HepG2 (cell line): ENCODE measurements around the gene UNC119B. TPM values are rescaled to one million over a fixed set of nuclear protein-coding genes. Genes with fewer than 3 reads are reported as not detected.

Experiments used
- ATAC-seq: fragments of 200-7000 bp; cut with Tn5 transposase; 3 replicates; pipeline ENCODE4 v1.9.1; 2020; ENCODE audit warnings: mild to moderate bottlenecking, moderate library complexity
- BruUV-seq: library from RNA; stranded (reverse); fragments of 400-500 nt; replicated peaks from 2 replicates; lab custom pipeline; 2021; lab: Mats Ljungman, UMichigan
- CTCF ChIA-PET: fragments of 300-600 bp; formaldehyde crosslinking; extraction: SDS; loops from one replicate; lab custom pipeline; 2021; ENCODE audit warnings: low total read pairs, inconsistent platforms, low intra/inter-chr PET ratio; lab: Yijun Ruan, JAX
- POLR2A ChIA-PET: fragments of 350-600 bp; sonication (Branson Sonifier 250); formaldehyde crosslinking; loops from one replicate; lab custom pipeline; 2020; ENCODE audit warnings: antibody characterized with exemption, inconsistent platforms; lab: Yijun Ruan, JAX
- DNase-seq: peaks from one replicate; pipeline ENCODE4 v3.0.0-alpha.2; 2015; ENCODE audit warnings: low spot score
- FAIRE-seq: peaks from 3 replicates; lab custom pipeline; 2011; peaks lifted over from hg19 to GRCh38; lab: Jason Lieb, UNC
- H2AFZ ChIP-seq: one replicate; pipeline ENCODE4 v1.6.1; 2011; ENCODE audit warnings: low read length, inconsistent platforms
- H3K27ac ChIP-seq: fragments of 300-600 bp; 3 replicates; pipeline ENCODE4 v1.8.0; 2011; ENCODE audit warnings: mixed run types, mild to moderate bottlenecking, mixed read lengths, low read length, inconsistent platforms; ENCODE audit not compliant: insufficient read depth; ENCODE audit errors: extremely low read length
- H3K27me3 ChIP-seq, 2 experiments: fragments of 200-600 bp in 1 of 2; 2 replicates in 1 of 2; 3 replicates in 1 of 2; pipeline versions ENCODE4 v1.6.0 to v1.8.0; 2011; ENCODE audit warnings: low read length in 2 of 2, mild to moderate bottlenecking in 2 of 2, moderate library complexity in 2 of 2, inconsistent platforms in 1 of 2; ENCODE audit not compliant: insufficient read depth in 2 of 2, control insufficient read depth in 1 of 2
- H3K36me3 ChIP-seq, 2 experiments: fragments of 200-600 bp in 1 of 2; replicated peaks in 1 of 2; 2 replicates in 1 of 2; 3 replicates in 1 of 2; pipeline versions ENCODE4 v1.5.1 to v1.8.0; 2011; ENCODE audit warnings: low read length in 2 of 2, inconsistent platforms in 1 of 2; ENCODE audit not compliant: insufficient read depth in 2 of 2, control insufficient read depth in 1 of 2
- H3K4me1 ChIP-seq: 2 replicates; pipeline ENCODE4 v1.5.1; 2012; ENCODE audit warnings: low read length, inconsistent platforms; ENCODE audit not compliant: insufficient read depth
- H3K4me2 ChIP-seq: 2 replicates; pipeline ENCODE4 v1.6.0; 2011; ENCODE audit warnings: low read depth, low read length, inconsistent platforms
- H3K4me3 ChIP-seq, 3 experiments: fragments of 200-600 bp in 1 of 3; sonication (generic), shearing (Covaris generic) in 1 of 3; replicated peaks in 1 of 3; 2 replicates each; pipeline ENCODE4 v1.5.1; 2011 to 2016; ENCODE audit warnings: low read length in 3 of 3, inconsistent platforms in 2 of 3, low read depth in 2 of 3, mild to moderate bottlenecking in 2 of 3, control low read depth in 1 of 3, mixed read lengths in 1 of 3; ENCODE audit not compliant: insufficient read depth in 1 of 3
- H3K79me2 ChIP-seq: one replicate; pipeline ENCODE4 v1.6.1; 2011; ENCODE audit warnings: low read length, inconsistent platforms; ENCODE audit not compliant: insufficient read depth
- H3K9ac ChIP-seq: 2 replicates; pipeline ENCODE4 v1.6.0; 2011; ENCODE audit warnings: mild to moderate bottlenecking, low read depth, low read length, inconsistent platforms; ENCODE audit not compliant: insufficient read depth
- H3K9me3 ChIP-seq: 2 replicates; pipeline ENCODE4 v1.5.1; 2012; ENCODE audit warnings: mild to moderate bottlenecking, low read length
- H4K20me1 ChIP-seq: 2 replicates; pipeline ENCODE4 v1.6.0; 2011; ENCODE audit warnings: inconsistent platforms, mild to moderate bottlenecking, low read length, moderate library complexity; ENCODE audit not compliant: insufficient read depth
- DNMT1 ChIP-seq: sonication (generic); formaldehyde crosslinking; IDR thresholded peaks from 2 replicates; pipeline ENCODE4 v1.5.1; 2020; ENCODE audit warnings: mild to moderate bottlenecking, missing genetic modification reagents
- NR2F6 ChIP-seq, 2 experiments: IDR thresholded peaks; 2 replicates each; pipeline ENCODE4 v1.6.1; 2016; ENCODE audit warnings: antibody characterized with exemption in 1 of 2, mild to moderate bottlenecking in 1 of 2
- PITX1 ChIP-seq: sonication (generic); formaldehyde crosslinking; IDR thresholded peaks from 2 replicates; pipeline ENCODE4 v1.5.1; 2020; ENCODE audit warnings: mild to moderate bottlenecking, missing genetic modification reagents
- PRMT3 ChIP-seq: sonication (generic); formaldehyde crosslinking; IDR thresholded peaks from 2 replicates; pipeline ENCODE4 v1.8.1; 2022; ENCODE audit warnings: low read depth, mild to moderate bottlenecking, moderate library complexity, missing genetic modification reagents, borderline replicate concordance
- REPIN1 ChIP-seq: sonication (generic); formaldehyde crosslinking; IDR thresholded peaks from 2 replicates; pipeline ENCODE4 v1.8.0; 2022; ENCODE audit warnings: missing genetic modification reagents, low read depth, mild to moderate bottlenecking, borderline replicate concordance
- REXO4 ChIP-seq: sonication (generic); formaldehyde crosslinking; IDR thresholded peaks from 2 replicates; pipeline ENCODE4 v1.8.0; 2022; ENCODE audit warnings: missing genetic modification reagents, mild to moderate bottlenecking, borderline replicate concordance
- SKIL ChIP-seq: sonication (generic); formaldehyde crosslinking; IDR thresholded peaks from 2 replicates; pipeline ENCODE4 v1.8.0; 2022; ENCODE audit warnings: missing genetic modification reagents, mild to moderate bottlenecking, moderate library complexity, borderline replicate concordance
- SMARCC2 ChIP-seq: fragments of 450-650 bp; IDR thresholded peaks from 2 replicates; pipeline ENCODE4 v1.6.1; 2017; ENCODE audit warnings: antibody characterized with exemption, mild to moderate bottlenecking
- SNAPC5 ChIP-seq: sonication (generic); formaldehyde crosslinking; IDR thresholded peaks from 2 replicates; pipeline ENCODE4 v1.8.1; 2023; ENCODE audit warnings: mild to moderate bottlenecking, missing genetic modification reagents, borderline replicate concordance
- TAF1 ChIP-seq: sonication (generic); formaldehyde crosslinking; IDR thresholded peaks from 2 replicates; pipeline ENCODE4 v1.4.0; 2020; ENCODE audit warnings: missing genetic modification reagents
- TBX3 ChIP-seq: fragments of 450-650 bp; IDR thresholded peaks from 2 replicates; pipeline ENCODE4 v1.6.1; 2017; ENCODE audit warnings: antibody characterized with exemption, mild to moderate bottlenecking, inconsistent platforms, borderline replicate concordance
- TEF ChIP-seq: sonication (generic); formaldehyde crosslinking; IDR thresholded peaks from 2 replicates; pipeline ENCODE4 v1.5.0; 2020; ENCODE audit warnings: missing genetic modification reagents
- THAP7 ChIP-seq: sonication (generic); formaldehyde crosslinking; IDR thresholded peaks from 2 replicates; pipeline ENCODE4 v1.8.1; 2023; ENCODE audit warnings: mild to moderate bottlenecking, missing genetic modification reagents
- ZFX ChIP-seq: sonication (generic); formaldehyde crosslinking; IDR thresholded peaks from 2 replicates; pipeline ENCODE4 v1.4.0; 2020; ENCODE audit warnings: mild to moderate bottlenecking, low read depth, missing genetic modification reagents, moderate library complexity
- ZKSCAN1 ChIP-seq: fragments of 150-350 bp; IDR thresholded peaks from 2 replicates; pipeline ENCODE4 v1.6.1; 2014; ENCODE audit warnings: low read length
- ZMAT5 ChIP-seq: sonication (generic); formaldehyde crosslinking; IDR thresholded peaks from 2 replicates; pipeline ENCODE4 v1.5.0; 2020; ENCODE audit warnings: mild to moderate bottlenecking, low read depth, missing genetic modification reagents, borderline replicate concordance
- ZNF143 ChIP-seq: sonication (generic); formaldehyde crosslinking; IDR thresholded peaks from 2 replicates; pipeline ENCODE4 v1.4.0; 2020; ENCODE audit warnings: missing genetic modification reagents
- ZNF282 ChIP-seq: fragments of 450-650 bp; IDR thresholded peaks from 2 replicates; pipeline ENCODE4 v1.6.1; 2018; ENCODE audit not compliant: partially characterized antibody
- ZNF335 ChIP-seq: sonication (generic); formaldehyde crosslinking; IDR thresholded peaks from 2 replicates; pipeline ENCODE4 v1.4.0; 2020; ENCODE audit warnings: missing genetic modification reagents
- WGBS: methylation state at CpG from one replicate; pipeline ENCODE4 v1.1.6; 2017; ENCODE audit warnings: low lambda C conversion rate; 5-methylcytosine and 5-hydroxymethylcytosine counted together
- in situ Hi-C: cut with HindIII; loops from 2 replicates; pipeline ENCODE4 v1.10.0; 2017; ENCODE audit warnings: low pct_unique_long_range_greater_than_20kb; ENCODE audit not compliant: extremely low pct_ligation_motif_present
- intact Hi-C: fragments of 100-400 bp; cut with micrococcal nuclease; formaldehyde crosslinking; loops from one replicate; pipeline ENCODE4 v1.10.0; 2022; ENCODE audit not compliant: unreplicated experiment
- polyA plus RNA-seq, 8 experiments: library from polyadenylated mRNA; depleted of rRNA in 3 of 8; stranded (reverse) in 7 of 8; unstranded in 1 of 8; fragments of >200 nt; fragmentation: Illumina TruSeq in 4 of 8; extraction: Trizol in 4 of 8; gene quantifications; 2 replicates each; pipeline versions ENCODE4 v1.2.1 to v1.2.3, GENCODE V29; 2011 to 2016; ENCODE audit warnings: low read depth in 4 of 8, missing spikeins in 1 of 8, mixed read lengths in 1 of 8; ENCODE audit not compliant: insufficient read depth in 1 of 8
- total RNA-seq, 5 experiments: library from RNA; depleted of rRNA; stranded (reverse); fragments of >200 nt; fragmentation: Illumina TruSeq; extraction: Trizol; gene quantifications; 2 replicates each; pipeline ENCODE4 v1.2.3, GENCODE V29; 2016; ENCODE audit warnings: low read depth in 1 of 5

The UNC119B gene
- total and polyA plus RNA-seq, 2 of the 13 experiments (the other 11 are each of a cell fraction or from before 2014, with no cell fraction given), result 19.6 to 19.7 TPM

GRCh38 chr12:120680165-120680738, 30.0 kb upstream of the UNC119B start:
- FAIRE-seq (no peak), DNase-seq (no peak), ATAC-seq (no peak)
- H3K9me3 ChIP-seq, result no peaks in the 10 kb centered on the region
- no peak overlapping the region for H3K9ac ChIP-seq
- POLR2A ChIA-PET, result no interaction called here
- intact Hi-C loops, result no loop called here
- no peak overlapping the region for H3K4me3 ChIP-seq
- in situ Hi-C loops, result no loop called here
- no peaks in the 10 kb centered on the region for H4K20me1 ChIP-seq
- H3K79me2 ChIP-seq, result no peaks in the 10 kb centered on the region
- no peaks in the 10 kb centered on the region; a peak in 1 of 5 replicates for H3K27me3 ChIP-seq
- 38% methylated on average over 5 of the region's 5 CpGs for WGBS
- no peak overlapping the region for H3K27ac ChIP-seq
- H3K4me1 ChIP-seq, result peaks cover 26% of the 10 kb centered on the region
- no TSS peak for BruUV-seq
- no peak overlapping the region for H3K4me2 ChIP-seq
- no peak for TF ChIP-seq REXO4 (CRISPR knock-in tag)
- no peak for TF ChIP-seq SKIL
- TF ChIP-seq ZFX (CRISPR knock-in tag), result no peak
- TF ChIP-seq THAP7 (CRISPR knock-in tag), result no peak
- TF ChIP-seq SMARCC2, result no peak
- no peak for TF ChIP-seq ZNF282
- no peak for TF ChIP-seq SNAPC5 (CRISPR knock-in tag)
- no peak for TF ChIP-seq REPIN1 (CRISPR knock-in tag)
- no peak for TF ChIP-seq ZKSCAN1
- no peak for TF ChIP-seq TAF1 (CRISPR knock-in tag)
- TF ChIP-seq PITX1 (CRISPR knock-in tag), result no peak
- no peak for TF ChIP-seq DNMT1 (CRISPR knock-in tag)
- TF ChIP-seq PRMT3 (CRISPR knock-in tag), result no peak
- no peak for TF ChIP-seq TBX3
- TF ChIP-seq ZNF143 (CRISPR knock-in tag), result no peak
- TF ChIP-seq ZNF335, result no peak
- no peak for TF ChIP-seq TEF
- no peak for TF ChIP-seq NR2F6 (IDR thresholded peaks at IDR 0.05)
- TF ChIP-seq NR2F6 (CRISPR knock-in tag; IDR thresholded peaks at IDR 0.05), result no peak
- no peak for TF ChIP-seq ZMAT5 (CRISPR knock-in tag)
- no peaks in the 10 kb centered on the region for H3K36me3 ChIP-seq
- H2AFZ ChIP-seq, result no peak overlapping the region
- CTCF ChIA-PET, result no interaction called here
